GM18909 (cell line): ENCODE data around the gene TRIM66.

ENCODE experiments used
- ATAC-seq: cut with Tn5 transposase; IDR thresholded peaks from one replicate; pipeline ENCODE4 v1.9.1; 2021; ENCODE audit warnings: mild to moderate bottlenecking; ENCODE audit not compliant: unreplicated experiment, poor library complexity

The TRIM66 gene

GRCh38 chr11:8693555-8693954 lies 11.1 kb upstream of the TRIM66 start:
- ATAC-seq, result no peak

- ATAC-seq, result no peak
These were observed 10.6 kb upstream of the TRIM66 start for GRCh38 chr11:8693010-8693551.

- no peak for ATAC-seq
These were observed 10.0 kb upstream of the TRIM66 start for GRCh38 chr11:8692417-8692816.

DNA sequence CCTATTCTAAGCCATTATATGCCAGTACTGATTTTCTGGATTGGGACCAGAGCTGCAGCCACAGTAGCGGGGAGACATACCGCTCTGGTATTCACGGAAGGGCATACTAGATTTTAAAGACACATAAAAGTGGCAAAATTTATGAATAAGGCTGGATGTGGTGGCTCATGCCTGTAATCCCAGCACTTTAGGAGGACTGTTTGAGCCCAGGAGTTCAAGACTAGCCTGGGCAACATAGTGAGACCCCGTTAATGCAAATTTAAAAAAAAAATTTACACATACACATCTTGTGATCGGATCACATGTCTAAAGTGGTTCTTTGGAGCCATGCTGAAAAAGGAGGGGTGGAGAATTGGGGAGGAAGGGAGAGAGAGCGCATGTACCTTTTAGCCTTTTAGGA lies 9.1 kb upstream of the TRIM66 start:
- no peak for ATAC-seq

GRCh38 chr11:8690374-8691342 lies 8.2 kb upstream of the TRIM66 start:
- ATAC-seq, result no peak

DNA sequence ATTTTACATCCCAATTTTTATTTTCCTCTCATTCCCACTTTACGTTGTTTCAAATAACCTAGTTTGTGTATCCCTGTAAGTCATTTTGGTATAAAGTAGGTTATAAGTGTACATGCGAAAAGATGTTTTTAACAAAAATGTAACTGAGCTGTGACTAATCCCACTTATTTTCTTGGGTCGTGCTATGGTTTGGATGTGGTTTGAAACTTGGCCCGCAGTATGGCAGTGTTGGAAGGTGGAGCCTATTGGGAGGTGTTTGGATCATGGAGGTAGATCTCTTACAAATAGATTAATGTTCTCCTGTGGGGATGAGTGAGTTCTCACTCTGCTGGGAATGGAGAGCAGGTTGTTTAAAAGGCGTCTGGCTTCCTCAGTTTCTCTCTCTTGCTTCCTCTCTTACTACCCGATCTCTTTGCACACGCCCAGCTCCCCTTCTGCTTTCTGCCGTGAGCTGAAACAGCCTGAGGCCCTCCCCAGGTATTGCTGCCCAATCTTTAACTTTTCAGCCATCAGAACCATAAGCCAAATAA lies 7.3 kb upstream of the TRIM66 start:
- ATAC-seq, result no peak

- peak; percentile 98 for ATAC-seq
These were observed 6.2 kb upstream of the TRIM66 start for GRCh38 chr11:8688414-8689362.

- no peak for ATAC-seq
These were observed 3.9 kb upstream of the TRIM66 start for GRCh38 chr11:8686325-8686724.

- no peak for ATAC-seq
These were observed 3.4 kb upstream of the TRIM66 start for GRCh38 chr11:8685820-8686219.

GRCh38 chr11:8685306-8685705 lies 2.8 kb upstream of the TRIM66 start:
- no peak for ATAC-seq

GRCh38 chr11:8684600-8685290 lies 2.3 kb upstream of the TRIM66 start:
- no peak for ATAC-seq

DNA sequence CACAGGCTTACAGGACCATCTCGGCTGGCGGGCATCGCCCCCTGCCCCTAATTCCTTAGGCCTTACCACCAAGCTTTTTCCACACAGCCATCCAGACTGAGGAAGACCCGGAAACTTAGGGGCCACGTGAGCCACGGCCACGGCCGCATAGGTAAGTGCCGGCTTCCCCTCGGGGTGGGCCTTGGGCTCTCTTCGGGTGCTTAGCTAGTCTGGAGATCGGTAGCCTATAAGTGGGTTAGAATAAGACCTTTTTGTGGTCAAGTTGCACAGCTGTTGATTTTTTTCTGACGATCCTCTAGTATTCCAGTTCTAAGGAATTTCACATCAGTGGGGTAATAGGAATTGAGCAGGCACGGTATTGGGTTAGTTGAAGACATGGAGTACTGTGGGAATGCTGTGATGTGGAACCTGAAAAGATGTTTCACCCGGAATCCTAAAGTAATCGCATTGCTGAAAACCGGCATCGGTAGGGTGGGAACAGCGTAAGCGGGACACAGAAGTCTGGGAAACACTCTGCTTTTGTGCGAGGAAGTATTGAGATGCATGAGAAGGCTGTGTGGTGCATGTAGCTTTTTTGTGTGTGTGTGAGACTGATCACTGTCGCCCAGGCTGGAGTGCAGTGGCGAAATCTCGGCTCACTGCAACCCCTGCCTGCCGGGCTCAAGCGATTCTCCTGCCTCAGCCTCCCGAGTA lies 796 bp upstream of the TRIM66 start:
- ATAC-seq, result peak; percentile 2

GRCh38 chr11:8681837-8682302 lies 595 bp downstream of the TRIM66 start:
- no peak for ATAC-seq

DNA sequence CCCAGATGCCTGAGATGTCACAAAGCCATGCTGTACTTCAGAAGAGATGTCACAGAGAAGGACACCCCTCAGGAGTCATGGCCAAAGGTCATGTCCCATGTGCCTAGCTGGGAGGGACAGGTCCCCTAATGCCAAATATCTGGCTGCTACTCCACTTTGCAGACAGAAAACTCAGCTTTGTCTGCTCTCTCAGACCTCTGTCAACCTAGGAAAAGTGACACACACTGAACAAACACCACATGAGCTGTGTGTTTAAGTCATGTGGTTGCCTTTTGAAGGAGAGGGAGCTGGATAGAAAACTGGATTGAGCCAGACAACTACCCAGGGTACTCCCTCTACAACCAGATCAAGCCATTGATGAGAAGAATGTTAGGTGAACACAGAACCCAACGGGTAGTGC lies 3.5 kb downstream of the TRIM66 start:
- ATAC-seq, result no peak

GRCh38 chr11:8676458-8676857 lies 6.0 kb downstream of the TRIM66 start:
- ATAC-seq, result no peak

GRCh38 chr11:8674859-8675258 lies 7.6 kb downstream of the TRIM66 start:
- no peak for ATAC-seq

- ATAC-seq, result no peak
These were observed 10.1 kb downstream of the TRIM66 start for GRCh38 chr11:8672346-8672745.

- no peak for ATAC-seq
These were observed 10.8 kb downstream of the TRIM66 start for GRCh38 chr11:8671651-8672062.

DNA sequence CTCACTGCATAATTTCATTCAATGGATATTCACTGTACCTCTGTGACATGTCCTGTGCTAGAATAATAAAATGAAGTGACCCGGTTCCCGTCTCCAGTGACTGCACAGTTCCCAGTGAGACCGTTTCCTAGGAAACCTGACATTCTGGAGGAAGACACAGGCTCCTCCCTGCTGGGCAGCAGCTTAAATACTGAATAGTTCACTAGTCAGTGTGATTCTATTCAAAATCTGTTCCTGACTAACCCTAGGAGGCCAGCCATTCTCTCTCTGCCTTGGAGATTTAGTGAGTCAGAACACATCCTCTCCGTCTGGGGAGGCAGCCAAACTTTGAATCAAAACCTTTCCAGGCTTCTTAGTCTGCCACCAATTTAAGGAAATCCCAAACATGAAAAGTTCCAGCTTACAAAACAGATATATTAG lies 11.3 kb downstream of the TRIM66 start:
- ATAC-seq, result no peak
